Stimulated activated CD8-positive, alpha-beta memory T cell treated with anti-CD3 and anti-CD28 coated beads, Interleukin-4, amount 100 ng/mL, for 1 hour (primary cell): ENCODE measurements around the gene PMFBP1.
"Not testable (repeated sequence)": the region's sequence is repeated elsewhere in the genome, so short reads cannot be mapped to it uniquely, and the experiment has no call there.

ENCODE experiments used
- DNase-seq, 2 donors: peaks; one replicate each; pipeline ENCODE4 v3.0.0-alpha.2; 2020; ENCODE audit warnings: low read depth in 2 of 2, low spot score in 1 of 2

PMFBP1 gene

DNA sequence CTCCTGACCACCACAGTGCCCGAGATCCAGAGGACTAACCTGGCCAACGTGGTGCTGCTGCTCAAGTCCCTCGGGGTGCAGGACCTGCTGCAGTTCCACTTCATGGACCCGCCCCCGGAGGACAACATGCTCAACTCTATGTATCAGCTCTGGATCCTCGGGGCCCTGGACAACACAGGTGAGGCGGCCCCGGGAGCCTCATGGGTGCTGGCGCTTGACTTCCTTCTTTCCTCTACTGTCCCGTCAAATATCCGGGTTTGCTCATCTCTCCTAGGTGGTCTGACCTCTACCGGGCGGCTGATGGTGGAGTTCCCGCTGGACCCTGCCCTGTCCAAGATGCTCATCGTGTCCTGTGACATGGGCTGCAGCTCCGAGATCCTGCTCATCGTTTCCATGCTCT lies 64.6 kb downstream of the PMFBP1 start:
- no peak for DNase-seq

DNA sequence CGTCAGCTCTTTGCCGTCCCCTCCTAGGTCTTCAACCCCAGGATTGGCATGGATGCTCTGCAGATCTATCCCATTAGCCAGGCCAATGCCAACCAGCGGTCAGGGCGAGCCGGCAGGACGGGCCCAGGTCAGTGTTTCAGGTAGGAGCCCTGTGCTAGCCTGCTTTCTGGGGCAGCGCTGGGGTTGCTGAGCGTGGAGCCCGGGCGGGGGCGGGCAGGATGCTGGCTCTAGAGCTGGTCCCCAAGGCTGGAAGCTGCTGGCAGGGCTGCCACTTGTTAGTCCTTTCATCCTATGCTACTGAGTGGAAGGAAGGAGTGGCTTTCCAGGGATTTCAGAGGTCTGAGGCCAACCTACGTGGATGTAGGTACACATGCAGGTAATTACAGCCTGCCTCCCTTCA lies 66.0 kb downstream of the PMFBP1 start:
- no peak for DNase-seq

DNA sequence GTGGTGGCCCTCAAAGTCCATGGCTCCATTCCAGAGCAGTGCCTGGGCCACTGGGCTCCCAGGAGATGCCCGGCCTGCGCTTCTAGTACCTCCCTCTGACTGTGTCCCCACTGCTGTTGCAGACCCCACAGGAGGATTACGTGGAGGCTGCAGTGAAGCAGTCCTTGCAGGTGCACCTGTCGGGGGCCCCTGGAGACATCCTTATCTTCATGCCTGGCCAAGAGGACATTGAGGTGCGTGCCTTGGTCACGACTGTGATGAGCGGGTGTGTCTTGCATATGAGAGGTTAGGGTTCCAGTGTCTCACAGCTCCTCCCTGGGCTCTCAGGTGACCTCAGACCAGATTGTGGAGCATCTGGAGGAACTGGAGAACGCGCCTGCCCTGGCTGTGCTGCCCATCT lies 67.0 kb downstream of the PMFBP1 start:
- no peak for DNase-seq

DNA sequence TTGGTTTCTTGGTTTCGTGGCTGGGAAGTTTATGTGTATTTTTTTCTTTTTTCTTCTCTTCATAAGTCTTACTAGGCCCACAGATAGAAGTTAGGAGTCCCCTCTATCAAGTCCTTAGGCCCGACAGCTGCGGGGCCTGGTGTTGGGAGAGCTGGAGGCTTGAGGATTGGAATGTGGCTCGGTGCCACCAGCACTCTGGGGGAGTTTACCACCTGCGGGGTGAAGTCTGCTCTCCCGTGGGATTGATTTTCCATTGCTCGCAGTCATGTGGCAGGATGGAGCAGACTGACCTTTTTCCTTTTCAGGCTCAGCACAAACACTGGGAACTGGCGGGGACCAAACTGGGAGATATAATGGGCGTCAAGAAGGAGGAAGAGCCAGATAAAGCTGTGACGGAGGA lies 70.8 kb downstream of the PMFBP1 start:
- no peak for DNase-seq

DNA sequence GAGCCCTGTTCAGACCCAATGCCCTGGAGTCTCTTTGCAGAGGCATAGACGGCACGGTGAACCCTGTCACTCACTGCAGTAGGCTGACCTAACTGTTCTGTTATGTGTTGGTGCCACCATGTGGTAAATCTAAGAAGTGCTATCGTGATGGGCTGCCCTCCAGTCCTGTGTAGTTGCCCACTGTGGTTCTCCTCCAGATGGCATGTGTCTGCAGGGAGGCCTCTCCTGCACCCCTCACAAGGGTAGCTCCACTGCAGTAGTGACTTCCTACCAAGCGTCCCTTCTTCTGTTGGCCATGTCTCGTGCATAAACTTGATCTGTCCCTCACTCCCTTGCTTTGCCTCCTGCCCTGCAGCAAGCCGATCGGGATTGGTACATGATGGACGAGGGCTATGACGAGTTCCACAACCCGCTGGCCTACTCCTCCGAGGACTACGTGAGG lies 72.6 kb downstream of the PMFBP1 start:
- no peak for DNase-seq

DNA sequence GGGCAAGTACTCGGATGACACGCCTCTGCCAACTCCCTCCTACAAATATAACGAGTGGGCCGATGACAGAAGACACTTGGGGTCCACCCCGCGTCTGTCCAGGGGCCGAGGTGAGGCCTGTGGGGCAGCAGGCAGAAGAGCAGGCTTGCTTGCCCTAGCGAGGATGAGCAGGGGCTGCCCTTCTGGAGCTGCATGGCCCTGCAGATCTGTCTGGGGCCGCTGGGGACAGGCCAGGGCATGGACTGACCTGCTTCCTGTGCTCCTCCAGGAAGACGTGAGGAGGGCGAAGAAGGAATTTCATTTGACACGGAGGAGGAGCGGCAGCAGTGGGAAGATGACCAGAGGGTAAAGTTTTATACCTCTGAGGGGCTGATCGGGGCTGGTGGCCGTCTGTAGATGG lies 73.0 kb downstream of the PMFBP1 start:
- no peak for DNase-seq

DNA sequence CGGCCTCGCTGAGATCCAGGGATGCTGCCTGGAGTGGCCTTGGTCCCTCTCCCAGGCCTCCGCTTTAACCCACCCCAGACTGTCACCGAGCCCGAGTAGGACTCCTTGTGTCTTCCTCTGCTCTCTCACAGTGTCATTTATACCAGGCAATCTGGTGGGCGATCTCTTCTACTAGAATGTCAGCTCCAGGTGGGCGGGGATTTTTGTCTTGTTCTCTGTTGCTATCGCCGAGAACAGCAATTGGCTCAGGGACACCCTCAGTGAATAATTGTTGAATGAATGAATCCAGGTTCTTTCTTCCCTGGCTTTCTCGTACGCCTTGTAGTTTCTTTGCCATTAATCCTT lies 77.7 kb downstream of the PMFBP1 start:
- DNase-seq, result no peak

DNA sequence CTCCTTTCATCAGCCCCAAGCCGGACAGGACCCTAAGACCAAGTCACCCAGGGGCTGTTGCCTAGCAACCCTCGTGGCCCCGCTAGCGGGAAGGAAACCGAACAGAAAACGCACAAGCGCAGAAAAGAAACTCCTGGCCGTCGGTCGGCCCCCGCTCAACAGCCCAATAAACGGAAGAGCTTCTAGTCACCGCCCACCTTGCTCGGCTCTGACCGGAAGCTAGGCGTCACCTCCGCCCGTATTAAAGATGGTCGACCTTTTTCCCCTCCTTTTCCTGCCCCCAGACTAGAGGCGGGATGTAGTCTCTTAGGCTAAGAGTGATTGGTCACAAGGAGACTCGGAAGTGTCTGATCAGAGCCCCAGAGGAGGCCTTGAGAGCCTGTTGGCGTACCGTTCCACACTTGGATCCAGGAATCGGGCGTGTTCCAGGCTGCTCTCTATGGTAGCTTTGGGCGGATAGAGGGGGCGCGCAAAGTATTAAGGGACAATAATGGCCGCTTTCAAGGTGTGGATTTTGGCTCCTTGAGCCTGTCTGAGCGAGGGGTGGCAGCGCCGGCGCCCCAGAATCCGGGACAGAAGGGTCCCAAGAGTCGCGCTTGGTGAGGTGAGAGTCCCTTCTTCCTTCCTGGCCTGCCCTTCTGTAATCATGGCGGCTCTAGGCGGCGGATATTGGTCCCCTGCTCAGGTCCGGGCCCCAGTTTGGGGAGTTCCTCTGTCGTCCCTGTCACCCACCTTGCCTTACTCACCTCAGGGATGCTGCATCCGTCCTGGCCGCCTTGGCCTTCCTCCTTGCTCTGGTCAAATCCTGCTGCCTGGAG lies 78.3 kb downstream of the PMFBP1 start, which contains the start of the genes DHX38 and TXNL4B:
Gene DHX38, plus strand, starts transcription at position 400 of the 818 bp plus-strand sequence. CDS start 2,311 bp downstream, outside the sequence.
Gene TXNL4B, minus strand, starts transcription at position 173 of the 818 bp plus-strand sequence. CDS start 2,871 bp downstream, outside the sequence.
- peak; percentile 70 to 78 for DNase-seq

DNA sequence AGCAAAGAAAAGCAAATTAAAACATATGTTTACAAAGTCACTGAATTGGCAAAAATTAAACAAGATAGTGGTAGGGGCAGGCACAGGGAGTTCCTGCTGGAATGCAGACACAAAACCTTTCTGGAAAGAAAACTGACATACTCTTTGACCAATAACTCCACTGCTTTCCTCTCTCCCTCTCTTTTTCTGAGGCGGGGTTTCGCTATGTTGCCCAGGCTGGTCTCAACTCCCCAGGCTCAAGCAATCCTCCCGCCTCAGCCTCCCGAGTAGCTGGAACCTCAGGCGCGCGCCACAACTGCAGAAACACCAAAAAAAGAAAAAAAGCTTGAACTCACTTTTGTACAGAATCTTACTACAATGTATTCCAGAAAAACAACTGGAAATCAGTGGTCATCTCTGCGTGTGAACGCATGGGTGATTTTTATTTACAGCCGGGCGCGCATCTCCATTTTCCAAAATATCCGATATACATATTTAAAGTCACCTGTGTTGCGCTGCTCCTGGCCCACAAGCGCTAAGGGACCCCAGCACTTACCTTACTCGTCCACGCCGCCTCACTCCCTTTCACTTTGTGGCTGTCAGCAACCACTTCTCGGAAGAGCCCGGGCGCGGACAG lies 79.0 kb downstream of the PMFBP1 start:
- no peak for DNase-seq

DNA sequence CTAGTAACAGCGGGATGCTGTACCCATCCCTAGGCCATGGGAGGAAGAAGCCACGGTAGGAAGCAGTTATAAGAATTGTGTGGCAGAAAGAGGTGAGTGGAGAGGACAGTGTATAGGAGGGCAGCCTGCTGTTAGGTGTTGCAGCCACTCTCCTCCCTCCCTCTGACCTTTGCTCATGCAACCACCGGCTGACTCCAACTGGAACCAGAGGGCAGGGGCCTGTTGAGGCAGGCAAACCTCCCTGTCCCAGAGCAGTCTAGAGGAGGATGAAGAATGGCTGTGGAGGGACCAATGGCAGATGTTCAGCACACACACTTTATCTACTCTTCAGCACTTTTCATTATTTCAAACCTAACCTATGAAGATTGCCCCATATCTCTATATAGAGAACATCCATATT lies 80.7 kb downstream of the PMFBP1 start:
- DNase-seq, result no peak

DNA sequence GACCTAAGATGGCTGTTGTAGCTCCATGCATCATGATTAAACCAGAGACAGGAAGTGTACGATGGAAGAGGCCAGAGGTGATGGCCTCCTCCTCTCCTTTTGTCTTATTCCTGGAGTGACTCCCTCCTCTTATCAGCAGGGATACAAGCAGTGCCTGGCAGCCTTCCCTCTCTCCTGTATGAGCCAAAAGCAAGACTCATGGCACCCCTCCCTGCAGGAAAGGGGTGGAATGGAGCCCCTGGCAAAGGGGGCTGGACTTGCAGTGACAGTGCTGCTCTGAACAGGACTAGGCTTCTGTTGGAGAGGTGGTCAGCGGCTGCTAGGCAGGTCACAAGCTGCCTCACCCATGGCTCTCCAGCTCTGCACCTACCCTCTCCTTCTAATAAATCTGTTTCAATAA lies 87.0 kb downstream of the PMFBP1 start:
- DNase-seq, result no peak

DNA sequence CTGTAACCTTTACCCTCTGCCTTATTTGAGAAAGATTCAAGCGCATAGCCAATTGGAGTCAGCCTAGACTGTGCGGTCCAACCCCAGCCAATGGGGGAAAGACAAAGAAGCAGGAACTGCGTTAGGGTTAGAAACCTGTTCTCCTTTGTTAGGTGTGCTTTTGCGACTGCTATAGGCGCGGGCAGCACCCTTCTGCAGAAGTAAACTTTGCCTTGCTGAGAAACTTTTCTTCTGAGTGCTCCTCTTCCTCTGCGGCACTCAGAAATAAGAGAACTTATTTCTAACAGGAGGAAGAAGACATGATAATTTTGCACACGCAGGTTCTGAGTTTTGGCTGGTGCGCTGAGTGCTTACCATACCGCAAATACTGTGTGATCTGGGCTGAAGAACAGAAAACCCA lies 87.5 kb downstream of the PMFBP1 start:
- DNase-seq, result no peak

DNA sequence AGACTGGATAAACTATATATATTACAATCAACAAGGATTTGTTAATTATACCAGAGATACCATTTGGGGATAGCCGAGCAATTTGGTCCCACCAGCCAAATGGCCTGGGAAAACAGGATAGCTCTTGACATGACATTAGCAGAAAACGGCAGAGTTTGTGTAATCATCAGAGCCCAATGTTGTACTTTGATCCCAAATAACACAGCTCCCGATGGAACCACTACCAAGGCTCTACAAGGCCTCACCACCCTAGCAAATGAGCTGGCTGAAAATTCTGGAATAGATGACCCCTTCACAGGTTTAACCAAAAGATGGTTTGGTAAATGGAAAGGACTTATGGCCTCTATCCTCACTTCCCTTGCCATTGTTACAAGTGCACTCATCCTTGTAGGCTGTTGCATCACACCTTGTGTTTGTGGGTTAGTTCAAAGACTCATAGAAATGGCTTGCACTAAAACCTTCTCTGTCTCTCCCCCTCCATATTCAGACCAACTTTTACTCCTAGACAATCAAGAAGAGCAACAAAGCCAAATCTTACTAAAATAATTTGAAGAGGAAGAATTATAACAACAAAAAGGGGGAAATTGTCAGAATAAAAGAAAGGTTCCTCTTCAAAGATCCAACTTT lies 88.1 kb downstream of the PMFBP1 start:
- DNase-seq, result no peak

DNA sequence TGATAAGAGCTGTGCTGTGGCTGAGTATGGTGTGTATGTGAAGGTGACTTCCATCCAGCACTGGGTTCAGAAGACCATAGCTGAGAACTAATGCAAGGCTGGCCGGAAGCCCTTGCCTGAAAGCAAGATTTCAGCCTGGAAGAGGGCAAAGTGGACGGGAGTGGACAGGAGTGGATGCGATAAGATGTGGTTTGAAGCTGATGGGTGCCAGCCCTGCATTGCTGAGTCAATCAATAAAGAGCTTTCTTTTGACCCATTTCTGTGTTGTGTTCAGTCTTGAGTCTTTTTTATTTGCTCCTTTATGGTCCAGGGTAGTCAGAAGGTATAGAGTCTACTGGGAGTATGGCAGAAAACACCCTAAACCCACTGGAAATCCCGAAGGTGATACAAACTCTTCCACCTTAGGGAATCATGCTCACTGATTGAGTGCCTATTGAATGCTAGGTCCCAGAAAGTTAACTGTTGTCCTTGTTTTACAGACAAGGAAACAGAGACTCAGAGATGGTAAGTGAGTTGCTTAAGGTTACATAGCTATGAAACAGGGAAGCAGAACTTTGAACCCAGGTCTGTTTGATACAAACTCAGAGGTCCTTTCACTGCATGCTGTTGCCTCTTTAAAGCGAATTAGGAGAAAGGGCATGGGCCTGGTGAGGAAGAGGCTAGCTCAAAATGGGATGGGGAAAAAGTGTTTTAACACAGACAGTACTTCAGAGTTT lies 94.8 kb downstream of the PMFBP1 start:
- DNase-seq, result not testable (repeated sequence)

DNA sequence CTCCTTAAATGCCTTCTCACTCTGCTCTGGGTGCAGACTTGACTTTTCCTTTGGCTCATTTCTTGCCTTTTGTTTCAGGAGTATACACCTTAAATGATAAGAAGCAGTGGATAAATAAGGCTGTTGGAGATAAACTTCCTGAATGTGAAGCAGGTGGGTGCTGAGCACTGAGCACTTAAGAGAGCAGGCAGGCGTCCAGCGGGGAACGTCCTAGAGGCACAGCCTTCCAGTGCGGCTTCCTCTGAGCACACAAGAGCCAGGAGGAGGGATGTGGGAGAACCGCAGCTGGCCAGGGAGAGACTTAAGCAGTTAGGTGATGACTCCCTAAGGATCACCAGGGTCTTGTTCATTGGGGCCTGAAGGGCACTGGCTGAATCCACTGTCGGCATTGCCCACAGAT lies 96.9 kb downstream of the PMFBP1 start:
- DNase-seq, result not testable (repeated sequence)

DNA sequence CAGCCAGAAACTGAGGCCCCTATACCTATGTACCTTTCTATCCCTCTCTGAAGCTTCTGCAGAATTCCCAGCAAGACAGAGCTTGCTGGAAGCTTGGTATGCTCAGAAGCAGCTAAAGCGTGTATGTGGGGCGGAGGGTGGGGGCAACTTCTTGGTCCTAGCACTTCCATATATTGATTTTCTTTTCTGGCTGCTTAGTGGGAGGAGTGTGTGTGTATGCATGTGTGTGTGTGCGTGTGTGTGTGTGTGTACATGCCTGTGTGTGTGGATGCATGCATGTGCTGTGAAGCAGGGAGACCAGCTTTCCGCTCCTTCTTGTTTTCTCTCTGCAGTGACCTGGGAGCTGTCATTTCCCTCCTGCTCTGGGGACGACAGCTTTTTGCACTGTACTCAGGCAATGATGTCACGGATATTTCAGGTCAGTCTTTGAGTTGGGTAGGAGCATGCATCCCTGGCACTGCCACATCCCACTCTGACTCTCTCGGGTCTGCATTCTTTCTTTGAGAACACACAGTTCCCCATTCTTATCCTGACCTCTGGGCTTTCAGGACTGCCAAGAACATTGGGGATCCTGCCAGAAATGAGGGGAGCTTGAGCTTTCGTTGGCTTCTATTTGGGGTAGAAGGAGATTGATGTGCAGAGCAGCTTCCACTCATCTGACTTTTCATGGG lies 98.3 kb downstream of the PMFBP1 start:
- DNase-seq, result no peak

DNA sequence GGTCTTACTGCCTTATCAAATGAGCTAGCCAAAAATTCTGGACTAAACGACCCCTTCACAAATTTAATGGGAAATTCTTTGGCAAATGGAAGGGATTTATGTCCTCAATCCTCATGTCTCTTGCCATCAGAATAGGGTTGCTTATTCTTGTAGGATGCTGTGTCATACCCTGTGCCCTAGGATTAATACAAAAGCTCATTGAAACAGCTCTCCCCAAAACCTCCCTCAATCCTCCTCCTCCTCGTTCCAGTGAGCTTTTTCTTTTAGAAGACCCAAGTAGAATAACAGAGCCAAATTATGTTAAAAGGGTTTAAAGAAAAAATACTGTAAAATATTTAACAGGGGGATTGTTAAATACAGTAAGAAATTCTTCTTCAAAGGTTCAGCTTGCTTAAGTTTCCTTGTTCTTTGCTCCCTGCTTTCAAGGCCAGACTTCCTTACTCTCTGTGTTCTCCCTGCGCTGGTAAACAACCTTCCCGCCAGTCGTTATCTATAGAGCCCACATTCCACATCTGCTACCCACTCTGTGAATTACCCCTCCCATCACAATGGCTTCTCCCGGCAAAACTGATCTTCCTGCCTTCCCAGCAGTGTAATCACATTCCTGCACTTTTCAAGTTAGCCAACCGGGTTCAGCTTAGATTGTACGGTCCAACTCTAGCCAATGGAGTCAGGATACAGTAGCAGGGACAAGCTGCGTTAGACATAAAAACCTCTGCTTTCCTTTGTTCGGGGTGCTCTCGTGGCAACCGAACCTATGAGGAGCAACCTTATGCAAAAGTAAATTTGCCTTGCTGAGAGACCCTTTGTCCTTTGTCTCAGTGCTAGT lies 99.2 kb downstream of the PMFBP1 start:
- no peak for DNase-seq
